Upper lobe of left lung (tissue), 6 donors: ENCODE measurements around the gene TMEM132D. TPM values are rescaled to one million over a fixed set of nuclear protein-coding genes. Genes with fewer than 3 reads are reported as not detected.

ENCODE experiments used
- ATAC-seq, 2 donors: fragments of 200-7000 bp; cut with Tn5 transposase; one replicate each; pipeline ENCODE4 v1.9.1; 2022; ENCODE audit warnings: mild to moderate bottlenecking in 2 of 2, moderate library complexity in 2 of 2; ENCODE audit not compliant: low FRiP score in 2 of 2
- DNase-seq, 2 donors: peaks; one replicate each; pipeline ENCODE4 v3.0.0-alpha.2; 2019 to 2020
- H3K27ac ChIP-seq, 4 donors: fragments of 200-600 bp; sonication (generic); one replicate each; pipeline ENCODE4 v1.5.1; 2016 to 2019
- H3K27me3 ChIP-seq, 4 donors: fragments of 200-600 bp; sonication (generic); one replicate each; pipeline ENCODE4 v1.5.1; 2017 to 2019
- H3K36me3 ChIP-seq, 4 donors: fragments of 200-600 bp; sonication (generic); one replicate each; pipeline ENCODE4 v1.5.1; 2016 to 2019
- H3K4me1 ChIP-seq, 4 donors: fragments of 200-600 bp; sonication (generic); one replicate each; pipeline ENCODE4 v1.5.1; 2018 to 2019
- H3K4me3 ChIP-seq, 4 donors: fragments of 200-600 bp; sonication (generic); one replicate each; pipeline ENCODE4 v1.5.1; 2017 to 2019; ENCODE audit warnings: mild to moderate bottlenecking in 2 of 4, moderate library complexity in 1 of 4
- H3K9me3 ChIP-seq, 4 donors: fragments of 200-600 bp; sonication (generic); one replicate each; pipeline ENCODE4 v1.5.1; 2018 to 2019
- EP300 ChIP-seq, 4 donors: sonication (generic); formaldehyde crosslinking; IDR thresholded peaks; one replicate each; pipeline ENCODE4 v1.5.1; 2017; ENCODE audit warnings: antibody characterized with exemption in 4 of 4, control low read depth in 2 of 4
- POLR2A ChIP-seq, 4 donors: fragments of 450-650 bp; IDR thresholded peaks; one replicate each; pipeline ENCODE4 v1.5.1; 2016 to 2017; ENCODE audit warnings: antibody characterized with exemption in 4 of 4, mild to moderate bottlenecking in 2 of 4
- POLR2AphosphoS5 ChIP-seq, 2 donors: sonication (generic); formaldehyde crosslinking; IDR thresholded peaks; one replicate each; pipeline ENCODE4 v1.5.1; 2017; ENCODE audit warnings: antibody characterized with exemption in 2 of 2
- WGBS, 2 donors: methylation state at CpG; one replicate each; pipeline ENCODE4 v1.1.5; 2017 to 2018; 5-methylcytosine and 5-hydroxymethylcytosine counted together
- total RNA-seq, 6 donors: library from RNA; depleted of rRNA in 4 of 6; stranded (reverse); fragments of >200 nt in 4 of 6; gene quantifications; one replicate each; pipeline versions ENCODE4 v1.1.0 to v1.2.1, GENCODE V29; 2016 to 2021
- TF ChIP-seq, protein P1 (sequence below), 6 experiments: fragments of 450-650 bp in 4 of 6; fragments of 200-600 bp in 2 of 6; sonication (generic) in 2 of 6; IDR thresholded peaks; one replicate each; pipeline ENCODE4 v1.5.1; 2016 to 2019; ENCODE audit warnings: antibody characterized with exemption in 6 of 6
- donor health status: DM: no; HTN: no; CAD: no; lungs with moderate emphysema.
- donor health status: DM: no; HTN: yes; CAD: no; lungs with severe emphysema.

Gene TMEM132D
- total RNA-seq, 6 donors from 2014 or later: 0.30 to 1.0 (median 0.79) TPM; not detected in 1

DNA sequence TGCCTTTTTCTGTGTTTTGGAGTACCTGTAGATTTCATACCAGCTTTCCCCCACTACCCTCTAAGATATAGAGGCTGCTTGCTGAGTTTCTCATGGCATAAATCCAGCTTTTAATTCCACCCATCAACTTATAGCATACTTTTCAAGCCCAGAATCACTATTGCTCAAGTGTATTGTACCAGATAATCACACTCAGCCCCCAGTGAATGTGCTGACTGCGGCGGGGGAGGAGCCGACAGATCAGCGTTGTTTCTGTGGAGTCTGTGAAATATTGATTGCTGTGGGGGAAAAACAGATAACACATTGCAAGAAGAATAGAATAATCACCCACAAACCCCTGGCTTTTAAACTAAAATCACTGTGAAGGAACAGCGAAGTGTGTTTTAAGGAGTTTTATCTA is 296.1 kb downstream of the TMEM132D start:
- no peaks in the 10 kb centered on the region for H3K36me3 ChIP-seq
- 26 to 37% methylated on average over 5 of the region's 5 CpGs for WGBS, 2 donors

DNA sequence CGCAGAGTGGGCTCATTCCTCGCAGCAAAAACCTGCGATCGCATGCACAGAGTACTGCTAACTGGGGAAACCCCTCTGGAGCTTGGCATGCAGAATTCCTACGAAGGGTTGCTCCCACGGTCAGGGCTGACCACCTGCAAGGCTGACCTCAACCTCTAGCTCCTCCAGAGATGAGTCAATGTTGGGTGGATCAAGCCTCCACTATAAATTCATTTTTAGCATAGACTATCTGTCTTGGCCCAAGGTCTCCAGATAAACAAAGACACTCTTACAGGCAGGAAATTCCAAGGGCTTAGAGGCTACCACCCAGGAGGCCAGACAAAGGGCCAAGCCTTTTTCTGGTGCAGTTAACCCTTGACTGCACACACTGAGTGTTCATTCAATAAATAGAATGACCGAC is 296.5 kb downstream of the TMEM132D start:
- WGBS, 2 donors: 35 to 45% methylated on average over 7 of the region's 7 CpGs
- DNase-seq (no peak), ATAC-seq (peak in 1 of 2 donors; percentile 60)
- Histone ChIP-seq H3K4me3 (no peak overlapping the region), H3K27ac (no peak overlapping the region), H3K9me3 (no peaks in the 10 kb centered on the region), H3K36me3 (no peaks in the 10 kb centered on the region), H3K4me1 (peaks cover 0 to 7% (median 2%) of the 10 kb centered on the region in 4 donors), H3K27me3 (no peaks in the 10 kb centered on the region)
- TF ChIP-seq EP300 (IDR thresholded peaks at IDR 0.05) (no peak), POLR2A (IDR thresholded peaks at IDR 0.05) (no peak), POLR2AphosphoS5 (IDR thresholded peaks at IDR 0.05) (no peak)
- TF ChIP-seq, protein P1, sequence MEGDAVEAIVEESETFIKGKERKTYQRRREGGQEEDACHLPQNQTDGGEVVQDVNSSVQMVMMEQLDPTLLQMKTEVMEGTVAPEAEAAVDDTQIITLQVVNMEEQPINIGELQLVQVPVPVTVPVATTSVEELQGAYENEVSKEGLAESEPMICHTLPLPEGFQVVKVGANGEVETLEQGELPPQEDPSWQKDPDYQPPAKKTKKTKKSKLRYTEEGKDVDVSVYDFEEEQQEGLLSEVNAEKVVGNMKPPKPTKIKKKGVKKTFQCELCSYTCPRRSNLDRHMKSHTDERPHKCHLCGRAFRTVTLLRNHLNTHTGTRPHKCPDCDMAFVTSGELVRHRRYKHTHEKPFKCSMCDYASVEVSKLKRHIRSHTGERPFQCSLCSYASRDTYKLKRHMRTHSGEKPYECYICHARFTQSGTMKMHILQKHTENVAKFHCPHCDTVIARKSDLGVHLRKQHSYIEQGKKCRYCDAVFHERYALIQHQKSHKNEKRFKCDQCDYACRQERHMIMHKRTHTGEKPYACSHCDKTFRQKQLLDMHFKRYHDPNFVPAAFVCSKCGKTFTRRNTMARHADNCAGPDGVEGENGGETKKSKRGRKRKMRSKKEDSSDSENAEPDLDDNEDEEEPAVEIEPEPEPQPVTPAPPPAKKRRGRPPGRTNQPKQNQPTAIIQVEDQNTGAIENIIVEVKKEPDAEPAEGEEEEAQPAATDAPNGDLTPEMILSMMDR (IDR thresholded peaks at IDR 0.05): no peak

More for the DNA sequence above, 296.1 kb downstream of the TMEM132D start:
- Histone ChIP-seq H3K27me3 (no peaks in the 10 kb centered on the region), H3K4me3 (no peak overlapping the region), H3K4me1 (peaks cover 0 to 7% (median 2%) of the 10 kb centered on the region in 4 donors), H3K9me3 (no peaks in the 10 kb centered on the region), H3K27ac (no peak overlapping the region)
- DNase-seq (no peak), ATAC-seq (no peak)
- no peak for TF ChIP-seq POLR2AphosphoS5 (IDR thresholded peaks at IDR 0.05)
- no peak for TF ChIP-seq EP300 (IDR thresholded peaks at IDR 0.05)
- TF ChIP-seq, protein P1 (IDR thresholded peaks at IDR 0.05): no peak
- no peak for TF ChIP-seq POLR2A (IDR thresholded peaks at IDR 0.05)

DNA sequence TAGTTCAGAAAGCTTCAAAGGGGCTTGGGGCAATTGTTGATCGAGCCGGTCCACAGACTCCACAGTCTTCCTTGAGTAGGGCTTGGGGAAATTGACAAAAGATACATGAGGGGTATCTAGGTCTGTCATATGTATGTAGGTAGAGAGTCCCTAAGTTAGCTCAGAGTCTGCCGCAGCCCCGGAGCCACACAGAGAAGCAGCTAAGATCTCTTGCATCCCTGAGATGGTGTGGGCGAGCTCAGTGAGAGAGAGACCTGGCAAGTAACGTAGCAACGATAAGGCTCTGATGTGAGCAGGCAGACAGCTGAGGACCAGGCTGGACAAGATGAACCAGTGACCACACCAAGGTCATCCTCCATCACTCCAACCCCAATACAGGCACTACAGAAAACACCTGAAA is 297.6 kb downstream of the TMEM132D start:
- 88 to 90% methylated on average over 6 to 7 of the region's 7 CpGs for WGBS, 2 donors
- no peak for DNase-seq

DNA sequence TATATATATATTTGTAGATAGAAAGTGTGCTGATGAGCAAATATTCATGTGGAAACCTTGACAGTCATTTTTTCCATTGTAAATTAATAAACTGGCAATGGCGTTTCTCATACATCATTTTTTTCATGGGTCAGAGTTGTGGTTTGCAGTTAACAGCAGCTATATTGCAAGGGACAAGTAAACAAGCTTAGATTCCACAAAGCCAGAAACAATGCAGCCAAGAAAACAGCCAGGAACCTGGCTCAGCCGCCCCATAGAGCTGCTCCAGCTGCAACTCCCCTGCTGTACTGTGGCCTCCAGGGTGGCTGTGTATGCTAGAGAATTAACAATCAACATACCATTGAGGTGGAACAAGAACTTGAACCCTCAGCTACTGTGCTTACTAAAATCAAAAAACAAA is 298.2 kb downstream of the TMEM132D start:
- H3K27ac ChIP-seq: no peak overlapping the region
- no peaks in the 10 kb centered on the region for H3K27me3 ChIP-seq
- no peak overlapping the region for H3K4me3 ChIP-seq
- whole genome bisulfite sequencing, 2 donors: 33 to 50% methylated on average over 2 of the region's 2 CpGs
- no peaks in the 10 kb centered on the region for H3K9me3 ChIP-seq
- peaks cover 0 to 7% (median 2%) of the 10 kb centered on the region in 4 donors for H3K4me1 ChIP-seq
- DNase-seq: no peak
- ATAC-seq: no peak
- TF ChIP-seq, protein P1 (IDR thresholded peaks at IDR 0.05): no peak
- TF ChIP-seq POLR2AphosphoS5 (IDR thresholded peaks at IDR 0.05) (no peak), POLR2A (IDR thresholded peaks at IDR 0.05) (no peak), EP300 (IDR thresholded peaks at IDR 0.05) (no peak)
- no peaks in the 10 kb centered on the region for H3K36me3 ChIP-seq

More for the DNA sequence above, 297.6 kb downstream of the TMEM132D start:
- Histone ChIP-seq H3K36me3 (no peaks in the 10 kb centered on the region), H3K27ac (no peak overlapping the region), H3K4me1 (peaks cover 0 to 7% (median 2%) of the 10 kb centered on the region in 4 donors), H3K9me3 (no peaks in the 10 kb centered on the region), H3K4me3 (no peak overlapping the region), H3K27me3 (no peaks in the 10 kb centered on the region)
- ATAC-seq: no peak
- no peak for TF ChIP-seq POLR2AphosphoS5 (IDR thresholded peaks at IDR 0.05)
- TF ChIP-seq, protein P1 (IDR thresholded peaks at IDR 0.05): no peak
- TF ChIP-seq POLR2A (IDR thresholded peaks at IDR 0.05): no peak
- no peak for TF ChIP-seq EP300 (IDR thresholded peaks at IDR 0.05)

DNA sequence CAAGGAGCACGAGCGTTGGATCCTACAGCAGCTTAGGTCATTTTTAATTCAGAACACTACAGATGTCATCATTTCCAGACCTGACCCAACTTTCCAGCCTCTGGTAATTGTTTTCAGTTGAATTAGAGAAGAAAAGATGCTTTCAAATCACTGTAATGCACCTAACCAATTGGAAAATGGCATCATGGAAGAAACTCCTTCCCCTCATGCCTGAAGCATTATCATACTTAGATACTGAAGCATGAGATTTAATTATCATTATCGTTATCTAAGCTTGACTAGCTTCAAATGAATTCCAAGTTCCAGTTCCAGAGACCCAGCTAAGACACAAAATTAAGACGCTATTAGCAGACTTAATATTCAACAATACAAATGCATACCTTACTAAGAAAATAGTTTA is 299.3 kb downstream of the TMEM132D start:
- peaks cover 0 to 7% (median 2%) of the 10 kb centered on the region in 4 donors for H3K4me1 ChIP-seq
- no peak for TF ChIP-seq POLR2AphosphoS5 (IDR thresholded peaks at IDR 0.05)
- TF ChIP-seq, protein P1 (IDR thresholded peaks at IDR 0.05): no peak
- no peak for TF ChIP-seq EP300 (IDR thresholded peaks at IDR 0.05)
- TF ChIP-seq POLR2A (IDR thresholded peaks at IDR 0.05): no peak
- DNase-seq (no peak), ATAC-seq (no peak)
- H3K27ac ChIP-seq: no peak overlapping the region
- WGBS, 2 donors: 68 to 71% methylated on average over 4 of the region's 4 CpGs
- H3K36me3 ChIP-seq: no peaks in the 10 kb centered on the region
- H3K27me3 ChIP-seq: no peaks in the 10 kb centered on the region
- no peak overlapping the region for H3K4me3 ChIP-seq
- H3K9me3 ChIP-seq: no peaks in the 10 kb centered on the region
